ENCODE measurements around the gene RCSD1. TPM values are rescaled to one million over a fixed set of nuclear protein-coding genes. Genes with fewer than 3 reads are reported as not detected.

RCSD1 gene
- total RNA-seq, 2 experiments from 2014 or later, result 42.3 to 44.6 TPM

GRCh38 chr1:167750641-167751040, 120.6 kb downstream of the RCSD1 start:
- no peaks in the 10 kb centered on the region for H3K9me3 Mint-ChIP-seq
- no peak for ATAC-seq (ENCODE audit: poor library complexity)
- Histone ChIP-seq H3K27ac (ENCODE audit: low read depth in 1 of 2, low read length in 2 of 2) (no peak overlapping the region), H3K9me3 (ENCODE audit: control insufficient read depth in 1 of 2, insufficient read depth in 1 of 2, low read length in 2 of 2) (no peaks in the 10 kb centered on the region), H3K4me3 (ENCODE audit: low read length) (no peak overlapping the region), H3K4me1 (ENCODE audit: insufficient read depth, low read length) (no peaks in the 10 kb centered on the region), H3K27me3 (ENCODE audit: control insufficient read depth in 1 of 2, insufficient read depth in 2 of 2, low read length in 2 of 2) (no peaks in the 10 kb centered on the region), H3K36me3 (ENCODE audit: insufficient read depth, low read length) (no peaks in the 10 kb centered on the region)
- ChIA-PET CTCF (no interaction called here), POLR2A (no interaction called here)
- no peak overlapping the region for H3K27ac Mint-ChIP-seq
- DNase-seq, result no peak
- no peaks in the 10 kb centered on the region for H3K27me3 Mint-ChIP-seq
- TF ChIP-seq, protein P1, sequence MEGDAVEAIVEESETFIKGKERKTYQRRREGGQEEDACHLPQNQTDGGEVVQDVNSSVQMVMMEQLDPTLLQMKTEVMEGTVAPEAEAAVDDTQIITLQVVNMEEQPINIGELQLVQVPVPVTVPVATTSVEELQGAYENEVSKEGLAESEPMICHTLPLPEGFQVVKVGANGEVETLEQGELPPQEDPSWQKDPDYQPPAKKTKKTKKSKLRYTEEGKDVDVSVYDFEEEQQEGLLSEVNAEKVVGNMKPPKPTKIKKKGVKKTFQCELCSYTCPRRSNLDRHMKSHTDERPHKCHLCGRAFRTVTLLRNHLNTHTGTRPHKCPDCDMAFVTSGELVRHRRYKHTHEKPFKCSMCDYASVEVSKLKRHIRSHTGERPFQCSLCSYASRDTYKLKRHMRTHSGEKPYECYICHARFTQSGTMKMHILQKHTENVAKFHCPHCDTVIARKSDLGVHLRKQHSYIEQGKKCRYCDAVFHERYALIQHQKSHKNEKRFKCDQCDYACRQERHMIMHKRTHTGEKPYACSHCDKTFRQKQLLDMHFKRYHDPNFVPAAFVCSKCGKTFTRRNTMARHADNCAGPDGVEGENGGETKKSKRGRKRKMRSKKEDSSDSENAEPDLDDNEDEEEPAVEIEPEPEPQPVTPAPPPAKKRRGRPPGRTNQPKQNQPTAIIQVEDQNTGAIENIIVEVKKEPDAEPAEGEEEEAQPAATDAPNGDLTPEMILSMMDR (IDR thresholded peaks at IDR 0.05), result no peak
- no peak overlapping the region for H3K4me3 Mint-ChIP-seq
- H3K36me3 Mint-ChIP-seq (ENCODE audit: low read depth), result no peaks in the 10 kb centered on the region
- H3K4me1 Mint-ChIP-seq (ENCODE audit: low read depth), result peaks cover 12% of the 10 kb centered on the region
- intact Hi-C loops (cut with DNase I, micrococcal nuclease), result no loop called here

- Histone ChIP-seq H3K27ac (ENCODE audit: low read depth in 1 of 2, low read length in 2 of 2) (no peak overlapping the region), H3K4me3 (ENCODE audit: low read length) (no peak overlapping the region), H3K9me3 (ENCODE audit: control insufficient read depth in 1 of 2, insufficient read depth in 1 of 2, low read length in 2 of 2) (no peaks in the 10 kb centered on the region), H3K4me1 (ENCODE audit: insufficient read depth, low read length) (no peaks in the 10 kb centered on the region), H3K36me3 (ENCODE audit: insufficient read depth, low read length) (no peaks in the 10 kb centered on the region), H3K27me3 (ENCODE audit: control insufficient read depth in 1 of 2, insufficient read depth in 2 of 2, low read length in 2 of 2) (no peaks in the 10 kb centered on the region)
- Mint-ChIP-seq H3K9me3 (no peaks in the 10 kb centered on the region), H3K27ac (no peak overlapping the region), H3K4me1 (ENCODE audit: low read depth) (peaks cover 14% of the 10 kb centered on the region), H3K4me3 (no peak overlapping the region), H3K27me3 (no peaks in the 10 kb centered on the region), H3K36me3 (ENCODE audit: low read depth) (no peaks in the 10 kb centered on the region)
- DNase-seq (no peak), ATAC-seq (ENCODE audit: poor library complexity) (no peak)
- TF ChIP-seq, protein P1 (IDR thresholded peaks at IDR 0.05), result no peak
- CTCF ChIA-PET, result no interaction called here
- POLR2A ChIA-PET, result interaction anchor here (1.2 kb wide), 1 partner anchor 28 kb away, joined by 3 read pairs; no protein-coding TSS in a partner anchor
- intact Hi-C loops (cut with DNase I, micrococcal nuclease), result no loop called here
Observed at GRCh38 chr1:167751676-167752075, 121.6 kb downstream of the RCSD1 start.

DNA sequence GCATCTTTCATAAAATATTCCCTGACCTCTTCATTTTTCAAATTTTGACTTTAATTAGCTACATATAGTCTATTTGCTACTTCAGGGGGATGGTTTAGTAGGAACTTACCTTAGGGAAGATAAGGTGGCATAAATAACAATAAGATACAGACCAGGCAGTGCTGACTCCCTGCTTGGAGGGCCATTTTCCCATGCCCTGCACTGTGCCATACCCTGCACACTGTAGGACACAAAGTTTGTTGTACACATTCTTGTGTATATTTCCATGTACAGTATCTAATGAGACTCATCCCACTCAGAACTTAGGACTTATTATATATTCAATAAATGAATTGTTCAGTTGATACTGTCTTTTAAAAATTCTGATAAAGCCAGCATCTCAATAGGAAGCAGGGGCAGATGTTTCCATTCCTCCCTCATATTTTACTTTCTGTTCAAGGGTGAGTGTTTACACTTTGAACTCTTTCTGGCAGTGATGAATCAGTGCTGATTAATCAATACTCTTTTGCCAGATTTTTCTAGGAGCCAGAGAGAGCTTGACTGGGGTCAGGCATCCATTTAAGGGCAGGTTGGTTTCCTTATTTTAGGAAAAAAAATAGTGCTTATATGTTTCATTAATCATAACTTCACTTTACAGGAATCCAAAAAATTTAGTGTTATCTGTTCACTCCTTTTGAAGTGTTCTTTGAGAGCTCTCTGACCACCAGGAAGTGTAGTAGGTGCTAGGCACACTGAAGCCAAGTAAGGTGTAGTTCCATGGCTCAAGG, 122.4 kb downstream of the RCSD1 start:
- H3K4me3 ChIP-seq (ENCODE audit: low read length), result no peak overlapping the region
- H3K4me1 Mint-ChIP-seq (ENCODE audit: low read depth), result peaks cover 20% of the 10 kb centered on the region
- ATAC-seq (ENCODE audit: poor library complexity) (no peak), DNase-seq (no peak)
- intact Hi-C loops (cut with DNase I, micrococcal nuclease), result no loop called here
- no peaks in the 10 kb centered on the region for H3K27me3 ChIP-seq (ENCODE audit: control insufficient read depth in 1 of 2, insufficient read depth in 2 of 2, low read length in 2 of 2)
- H3K27ac Mint-ChIP-seq, result no peak overlapping the region
- TF ChIP-seq, protein P1 (IDR thresholded peaks at IDR 0.05), result no peak
- H3K4me3 Mint-ChIP-seq, result no peak overlapping the region
- H3K9me3 ChIP-seq (ENCODE audit: control insufficient read depth in 1 of 2, insufficient read depth in 1 of 2, low read length in 2 of 2), result no peaks in the 10 kb centered on the region
- H3K36me3 Mint-ChIP-seq (ENCODE audit: low read depth), result no peaks in the 10 kb centered on the region
- no peaks in the 10 kb centered on the region for H3K36me3 ChIP-seq (ENCODE audit: insufficient read depth, low read length)
- H3K4me1 ChIP-seq (ENCODE audit: insufficient read depth, low read length), result no peaks in the 10 kb centered on the region
- ChIA-PET POLR2A (interaction anchor here (0.9 to 1.2 kb wide), 2 partner anchors 28 to 36 kb away, joined by 3 read pairs; no protein-coding TSS in a partner anchor), CTCF (no interaction called here)
- H3K9me3 Mint-ChIP-seq, result no peaks in the 10 kb centered on the region
- no peak overlapping the region for H3K27ac ChIP-seq (ENCODE audit: low read depth in 1 of 2, low read length in 2 of 2)
- no peaks in the 10 kb centered on the region for H3K27me3 Mint-ChIP-seq

All from CD4-positive, alpha-beta T cell (primary cell).